GM23248 (cell line): ENCODE measurements around the gene PDE4B.

Source experiments
- EZH2 ChIP-seq: fragments of 200-600 bp; sonication (generic); IDR thresholded peaks from 2 replicates; pipeline ENCODE4 v1.6.1; 2018; ENCODE audit warnings: antibody characterized with exemption, mild to moderate bottlenecking; ENCODE audit not compliant: insufficient read depth, poor library complexity, severe bottlenecking
- EZH2phosphoT487 ChIP-seq: fragments of 200-600 bp; sonication (generic); IDR thresholded peaks from 2 replicates; pipeline ENCODE4 v1.6.1; 2018; ENCODE audit warnings: antibody characterized with exemption, moderate library complexity, mild to moderate bottlenecking, low read depth; ENCODE audit not compliant: insufficient read depth

- TF ChIP-seq EZH2 (no peak), EZH2phosphoT487 (no peak)
These were observed 534.9 kb downstream of the PDE4B start for GRCh38 chr1:66327588-66327987.
